Measurements from ENCODE around the gene CD63. TPM values are rescaled to one million over a fixed set of nuclear protein-coding genes. Genes with fewer than 3 reads are reported as not detected.

Gene CD63
- total and polyA plus RNA-seq, 2 of the 13 experiments (the other 11 are each of a cell fraction or from before 2014, with no cell fraction given), result 234 to 277 TPM

DNA sequence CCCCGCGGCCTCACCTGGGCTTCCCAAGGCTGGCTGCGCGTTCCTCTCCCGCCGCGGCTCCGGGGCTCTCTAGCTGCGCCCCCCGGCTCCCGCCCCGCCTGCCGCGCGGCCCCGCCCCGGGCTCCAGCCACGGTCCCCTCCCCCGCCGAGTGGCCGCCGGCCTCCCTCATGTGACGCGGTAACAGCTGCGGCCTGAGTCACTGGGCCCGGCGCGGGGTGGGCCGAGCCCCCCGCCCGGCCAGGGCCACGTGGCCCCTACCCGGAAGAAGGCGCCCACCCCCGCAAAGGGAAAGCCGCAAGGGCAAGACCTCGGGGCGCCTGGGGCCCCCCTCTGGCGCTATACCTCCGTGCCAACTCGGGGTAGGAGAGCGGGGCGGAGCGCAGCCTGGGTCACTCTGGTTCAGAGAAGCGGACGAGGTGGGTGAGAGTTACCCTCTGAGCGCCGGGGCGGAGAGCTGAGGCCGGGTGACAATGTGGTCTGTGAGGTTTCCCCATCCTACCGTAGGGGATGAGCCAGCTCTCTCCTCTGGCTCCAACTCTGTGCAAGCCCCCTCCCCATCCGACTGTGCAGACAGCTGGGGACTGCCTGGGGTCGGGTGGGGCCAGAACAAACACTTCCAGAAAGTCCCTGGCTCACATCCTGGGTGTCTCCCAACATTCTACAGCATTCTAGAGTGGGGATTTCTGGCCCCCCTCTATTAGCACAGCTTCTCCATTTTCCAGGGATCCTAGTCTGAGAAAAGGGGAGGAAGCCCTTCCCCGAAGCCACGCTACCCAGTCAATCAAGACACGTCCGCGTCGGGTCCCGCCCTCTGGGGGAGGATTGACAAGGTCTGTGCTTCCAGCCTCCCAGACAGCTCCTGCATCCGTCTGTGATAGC lies at the start of gene CD63 (continued):
- TF ChIP-seq ZNF224 (CRISPR knock-in tag; IDR thresholded peaks at IDR 0.05), result no peak
- TF ChIP-seq ZBTB1 (CRISPR knock-in tag; IDR thresholded peaks at IDR 0.05; ENCODE audit: borderline replicate concordance), result no peak
- peak; percentile 62; the same call in 1 of the 2 replicates for TF ChIP-seq HOXA5 (CRISPR knock-in tag; IDR thresholded peaks at IDR 0.05)
- no peak for TF ChIP-seq GATAD2A (CRISPR knock-in tag; IDR thresholded peaks at IDR 0.05)
- no peak for TF ChIP-seq ZNF3 (CRISPR knock-in tag; IDR thresholded peaks at IDR 0.05)
- no peak for TF ChIP-seq ZNF550 (CRISPR knock-in tag; IDR thresholded peaks at IDR 0.05; ENCODE audit: borderline replicate concordance)
- TF ChIP-seq MED13 (CRISPR knock-in tag; IDR thresholded peaks at IDR 0.05), result peak; percentile 47; the same call in 1 of the 2 replicates
- TF ChIP-seq ZNF235 (CRISPR knock-in tag; IDR thresholded peaks at IDR 0.05; ENCODE audit: borderline replicate concordance), result no peak
- peak; percentile 79; the same call in 1 of the 2 replicates for TF ChIP-seq ZNF441 (CRISPR knock-in tag; IDR thresholded peaks at IDR 0.05; ENCODE audit: borderline replicate concordance)
- TF ChIP-seq ISX (CRISPR knock-in tag; conservative IDR thresholded peaks at IDR 0.05), result no peak
- 0 out of 4 replicates have a peak, but pooled peaks of 1 of the 2 experiments have one; percentile 12 for TF ChIP-seq EP300 (IDR thresholded peaks at IDR 0.05; ENCODE audit: low read depth in 2 of 2, low read length in 2 of 2)
- TF ChIP-seq EP300 (CRISPR knock-in tag; IDR thresholded peaks at IDR 0.05; ENCODE audit: borderline replicate concordance), result peak; percentile 38; the same call in 1 of the 2 replicates
- TF ChIP-seq, protein P1, sequence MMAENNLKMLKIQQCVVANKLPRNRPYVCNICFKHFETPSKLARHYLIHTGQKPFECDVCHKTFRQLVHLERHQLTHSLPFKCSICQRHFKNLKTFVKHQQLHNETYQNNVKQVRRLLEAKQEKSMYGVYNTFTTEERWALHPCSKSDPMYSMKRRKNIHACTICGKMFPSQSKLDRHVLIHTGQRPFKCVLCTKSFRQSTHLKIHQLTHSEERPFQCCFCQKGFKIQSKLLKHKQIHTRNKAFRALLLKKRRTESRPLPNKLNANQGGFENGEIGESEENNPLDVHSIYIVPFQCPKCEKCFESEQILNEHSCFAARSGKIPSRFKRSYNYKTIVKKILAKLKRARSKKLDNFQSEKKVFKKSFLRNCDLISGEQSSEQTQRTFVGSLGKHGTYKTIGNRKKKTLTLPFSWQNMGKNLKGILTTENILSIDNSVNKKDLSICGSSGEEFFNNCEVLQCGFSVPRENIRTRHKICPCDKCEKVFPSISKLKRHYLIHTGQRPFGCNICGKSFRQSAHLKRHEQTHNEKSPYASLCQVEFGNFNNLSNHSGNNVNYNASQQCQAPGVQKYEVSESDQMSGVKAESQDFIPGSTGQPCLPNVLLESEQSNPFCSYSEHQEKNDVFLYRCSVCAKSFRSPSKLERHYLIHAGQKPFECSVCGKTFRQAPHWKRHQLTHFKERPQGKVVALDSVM (CRISPR knock-in tag; IDR thresholded peaks at IDR 0.05), result peak; percentile 62; the same call in 1 of the 2 replicates
- peak; percentile 75; the same call in 1 of the 2 replicates for TF ChIP-seq YEATS4 (CRISPR knock-in tag; IDR thresholded peaks at IDR 0.05; ENCODE audit: borderline replicate concordance)
- peak; percentile 27 to 47; a peak in 2 of 4 replicates for TF ChIP-seq NR2F1 (CRISPR knock-in tag; IDR thresholded peaks at IDR 0.05)
- no peak for TF ChIP-seq ZFP41 (CRISPR knock-in tag; IDR thresholded peaks at IDR 0.05; ENCODE audit: borderline replicate concordance)
- TF ChIP-seq ZNF598 (CRISPR knock-in tag; IDR thresholded peaks at IDR 0.05; ENCODE audit: borderline replicate concordance), result no peak
- no peak for TF ChIP-seq ZNF24 (IDR thresholded peaks at IDR 0.05)
- TF ChIP-seq, protein P2, sequence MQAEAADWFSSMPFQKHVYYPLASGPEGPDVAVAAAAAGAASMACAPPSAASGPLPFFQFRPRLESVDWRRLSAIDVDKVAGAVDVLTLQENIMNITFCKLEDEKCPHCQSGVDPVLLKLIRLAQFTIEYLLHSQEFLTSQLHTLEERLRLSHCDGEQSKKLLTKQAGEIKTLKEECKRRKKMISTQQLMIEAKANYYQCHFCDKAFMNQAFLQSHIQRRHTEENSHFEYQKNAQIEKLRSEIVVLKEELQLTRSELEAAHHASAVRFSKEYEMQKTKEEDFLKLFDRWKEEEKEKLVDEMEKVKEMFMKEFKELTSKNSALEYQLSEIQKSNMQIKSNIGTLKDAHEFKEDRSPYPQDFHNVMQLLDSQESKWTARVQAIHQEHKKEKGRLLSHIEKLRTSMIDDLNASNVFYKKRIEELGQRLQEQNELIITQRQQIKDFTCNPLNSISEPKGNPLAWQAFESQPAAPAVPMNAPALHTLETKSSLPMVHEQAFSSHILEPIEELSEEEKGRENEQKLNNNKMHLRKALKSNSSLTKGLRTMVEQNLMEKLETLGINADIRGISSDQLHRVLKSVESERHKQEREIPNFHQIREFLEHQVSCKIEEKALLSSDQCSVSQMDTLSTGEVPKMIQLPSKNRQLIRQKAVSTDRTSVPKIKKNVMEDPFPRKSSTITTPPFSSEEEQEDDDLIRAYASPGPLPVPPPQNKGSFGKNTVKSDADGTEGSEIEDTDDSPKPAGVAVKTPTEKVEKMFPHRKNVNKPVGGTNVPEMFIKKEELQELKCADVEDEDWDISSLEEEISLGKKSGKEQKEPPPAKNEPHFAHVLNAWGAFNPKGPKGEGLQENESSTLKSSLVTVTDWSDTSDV (CRISPR knock-in tag; IDR thresholded peaks at IDR 0.05), result no peak
- TF ChIP-seq ZNF678 (CRISPR knock-in tag; IDR thresholded peaks at IDR 0.05), result no peak
- TF ChIP-seq HOXA7 (CRISPR knock-in tag; IDR thresholded peaks at IDR 0.05), result no peak
- peak; percentile 59; the same call in 1 of the 2 replicates for TF ChIP-seq SALL1 (CRISPR knock-in tag; IDR thresholded peaks at IDR 0.05)
- TF ChIP-seq SIX1 (CRISPR knock-in tag; IDR thresholded peaks at IDR 0.05; ENCODE audit: borderline replicate concordance), result no peak
- TF ChIP-seq KDM6A (CRISPR knock-in tag; IDR thresholded peaks at IDR 0.05; ENCODE audit: low read depth), result no peak
- TF ChIP-seq HIVEP1 (CRISPR knock-in tag; IDR thresholded peaks at IDR 0.05), result peak; percentile 92

Measured in HepG2 (cell line).